ENCODE data around the gene UBE2L5. TPM values are rescaled to one million over a fixed set of nuclear protein-coding genes. Genes with fewer than 3 reads are reported as not detected.

The UBE2L5 gene
- total RNA-seq: 1 to 10 TPM in 1 of 2 donors, not detected in 1; 1.1 TPM

- DNase-seq (ENCODE audit: low spot score) (no peak), ATAC-seq (ENCODE audit: insufficient number of reproducible peaks, low FRiP score, low read depth) (no peak)
- Histone ChIP-seq H3K27ac (peak within 1 kb of the TSS; percentile 88 to 98), H3K27me3 (replicated peaks; ENCODE audit: insufficient read depth) (no peaks in the 10 kb centered on the region), H3K9me3 (no peaks in the 10 kb centered on the region), H3K4me3 (peak within 1 kb of the TSS; percentile 90), H3K36me3 (no peaks in the 10 kb centered on the region), H3K4me1 (ENCODE audit: control insufficient read depth in 1 of 2, low read depth in 2 of 2) (peaks cover 12 to 27% of the 10 kb centered on the region in 2 donors)
- no peak for TF ChIP-seq CTCF (IDR thresholded peaks at IDR 0.05)
These were observed at the start of gene UBE2L5 for GRCh38 chr13:30422054-30422839. Gene UBE2L5, plus strand, starts transcription at chr13:30422493. Its CDS starts 5,498 bp downstream, at chr13:30427991.

- no peak for TF ChIP-seq CTCF (IDR thresholded peaks at IDR 0.05)
- no peaks in the 10 kb centered on the region for H3K4me1 ChIP-seq (ENCODE audit: control insufficient read depth in 1 of 2, low read depth in 2 of 2)
- no peaks in the 10 kb centered on the region for H3K36me3 ChIP-seq
- H3K4me3 ChIP-seq: no peak overlapping the region
- H3K27ac ChIP-seq: no peak overlapping the region
- ATAC-seq (ENCODE audit: insufficient number of reproducible peaks, low FRiP score, low read depth): no peak
- no peak for DNase-seq (ENCODE audit: low spot score)
- H3K9me3 ChIP-seq: no peaks in the 10 kb centered on the region
- H3K27me3 ChIP-seq (replicated peaks; ENCODE audit: insufficient read depth): no peaks in the 10 kb centered on the region
These were observed 48.6 kb upstream of the UBE2L5 start for GRCh38 chr13:30373727-30374126.

GRCh38 chr13:30375265-30375835, 46.9 kb upstream of the UBE2L5 start:
- Histone ChIP-seq H3K4me1 (ENCODE audit: control insufficient read depth in 1 of 2, low read depth in 2 of 2) (no peaks in the 10 kb centered on the region), H3K27me3 (replicated peaks; ENCODE audit: insufficient read depth) (no peaks in the 10 kb centered on the region), H3K27ac (no peak overlapping the region), H3K36me3 (no peaks in the 10 kb centered on the region), H3K4me3 (no peak overlapping the region), H3K9me3 (no peaks in the 10 kb centered on the region)
- no peak for DNase-seq (ENCODE audit: low spot score)
- no peak for ATAC-seq (ENCODE audit: insufficient number of reproducible peaks, low FRiP score, low read depth)
- no peak for TF ChIP-seq CTCF (IDR thresholded peaks at IDR 0.05)

- H3K9me3 ChIP-seq: no peaks in the 10 kb centered on the region
- H3K27ac ChIP-seq: no peak overlapping the region
- no peaks in the 10 kb centered on the region for H3K36me3 ChIP-seq
- no peak for TF ChIP-seq CTCF (IDR thresholded peaks at IDR 0.05)
- no peak overlapping the region for H3K4me3 ChIP-seq
- no peaks in the 10 kb centered on the region for H3K27me3 ChIP-seq (replicated peaks; ENCODE audit: insufficient read depth)
- no peaks in the 10 kb centered on the region for H3K4me1 ChIP-seq (ENCODE audit: control insufficient read depth in 1 of 2, low read depth in 2 of 2)
- DNase-seq (ENCODE audit: low spot score) (no peak), ATAC-seq (ENCODE audit: insufficient number of reproducible peaks, low FRiP score, low read depth) (no peak)
These were observed 45.6 kb upstream of the UBE2L5 start for GRCh38 chr13:30376426-30377311.

- no peak overlapping the region for H3K4me3 ChIP-seq
- ATAC-seq (ENCODE audit: insufficient number of reproducible peaks, low FRiP score, low read depth): no peak
- H3K27me3 ChIP-seq (replicated peaks; ENCODE audit: insufficient read depth): no peaks in the 10 kb centered on the region
- no peaks in the 10 kb centered on the region for H3K36me3 ChIP-seq
- DNase-seq (ENCODE audit: low spot score): no peak
- no peaks in the 10 kb centered on the region for H3K9me3 ChIP-seq
- TF ChIP-seq CTCF (IDR thresholded peaks at IDR 0.05): no peak
- no peaks in the 10 kb centered on the region for H3K4me1 ChIP-seq (ENCODE audit: control insufficient read depth in 1 of 2, low read depth in 2 of 2)
- H3K27ac ChIP-seq: no peak overlapping the region
These were observed 45.0 kb upstream of the UBE2L5 start for GRCh38 chr13:30377312-30377685.
